ENCODE measurements around the gene SMG9.
A peak's percentile ranks its signal among the peaks of the same experiment; 100 is the strongest.
"Not testable (repeated sequence)": the region's sequence is repeated elsewhere in the genome, so short reads cannot be mapped to it uniquely, and the experiment has no call there.

The SMG9 gene

GRCh38 chr19:43780706-43781525 lies 26.2 kb upstream of the SMG9 start, which contains the start of gene KCNN4:
KCNN4 (minus strand) TSS chr19:43780973; CDS start chr19:43780861, 112 bp downstream.
- DNase-seq (ENCODE audit: low read depth in 2 of 2) = no peak

GRCh38 chr19:43779820-43780219 lies 25.1 kb upstream of the SMG9 start:
- DNase-seq (ENCODE audit: low read depth in 2 of 2) = no peak

GRCh38 chr19:43779147-43779819 lies 24.5 kb upstream of the SMG9 start:
- no peak for DNase-seq (ENCODE audit: low read depth in 2 of 2)

- DNase-seq (ENCODE audit: low read depth in 2 of 2) = no peak
Measured at GRCh38 chr19:43778651-43779050, 23.9 kb upstream of the SMG9 start.

- no peak for DNase-seq (ENCODE audit: low read depth in 2 of 2)
Measured at GRCh38 chr19:43777163-43777695, 22.5 kb upstream of the SMG9 start.

GRCh38 chr19:43776286-43776685 lies 21.5 kb upstream of the SMG9 start:
- no peak for DNase-seq (ENCODE audit: low read depth in 2 of 2)

GRCh38 chr19:43775299-43775890 lies 20.6 kb upstream of the SMG9 start:
- DNase-seq (ENCODE audit: low read depth in 2 of 2) = no peak

GRCh38 chr19:43774940-43775258 lies 20.1 kb upstream of the SMG9 start:
- DNase-seq (ENCODE audit: low read depth in 2 of 2) = not testable (repeated sequence)

GRCh38 chr19:43774103-43774939 lies 19.6 kb upstream of the SMG9 start:
- no peak for DNase-seq (ENCODE audit: low read depth in 2 of 2)

- no peak for DNase-seq (ENCODE audit: low read depth in 2 of 2)
Measured at GRCh38 chr19:43773725-43774102, 19.0 kb upstream of the SMG9 start.

GRCh38 chr19:43769256-43769655 lies 14.5 kb upstream of the SMG9 start:
- no peak for DNase-seq (ENCODE audit: low read depth in 2 of 2)

GRCh38 chr19:43768273-43769050 lies 13.7 kb upstream of the SMG9 start:
- no peak for DNase-seq (ENCODE audit: low read depth in 2 of 2)

GRCh38 chr19:43767818-43768217 lies 13.1 kb upstream of the SMG9 start:
- DNase-seq (ENCODE audit: low read depth in 2 of 2) = no peak

GRCh38 chr19:43767316-43767715 lies 12.6 kb upstream of the SMG9 start:
- no peak for DNase-seq (ENCODE audit: low read depth in 2 of 2)

- DNase-seq (ENCODE audit: low read depth in 2 of 2) = no peak
Measured at GRCh38 chr19:43766755-43767043, 11.9 kb upstream of the SMG9 start.

GRCh38 chr19:43765109-43765876 lies 10.5 kb upstream of the SMG9 start:
- peak; percentile 85 to 87 for DNase-seq (ENCODE audit: low read depth in 2 of 2)

- not testable (repeated sequence) for DNase-seq (ENCODE audit: low read depth in 2 of 2)
Measured at GRCh38 chr19:43764684-43765083, 9.9 kb upstream of the SMG9 start.

- no peak for DNase-seq (ENCODE audit: low read depth in 2 of 2)
Measured at GRCh38 chr19:43763473-43763939, 8.7 kb upstream of the SMG9 start.

- DNase-seq (ENCODE audit: low read depth in 2 of 2) = no peak
Measured at GRCh38 chr19:43762814-43763213, 8.1 kb upstream of the SMG9 start.

GRCh38 chr19:43760941-43761340 lies 6.2 kb upstream of the SMG9 start:
- DNase-seq (ENCODE audit: low read depth in 2 of 2) = no peak

All from fibroblast of skin of left biceps (primary cell).